ENCODE results near the gene FOS.
A peak's percentile ranks its signal among the peaks of the same experiment; 100 is the strongest.

The FOS gene

GRCh38 chr14:75242546-75243273 lies 35.9 kb upstream of the FOS start:
- H3K4me3 ChIP-seq (ENCODE audit: low read depth, low read length), result no peak overlapping the region
- no peaks in the 10 kb centered on the region for H3K36me3 ChIP-seq (ENCODE audit: control insufficient read depth in 2 of 2, insufficient read depth in 1 of 2, low read length in 2 of 2)
- H3K27ac ChIP-seq (ENCODE audit: extremely low read depth, low read depth, low read length), result no peak overlapping the region
- H3K9me3 ChIP-seq (ENCODE audit: control insufficient read depth, insufficient read depth, low read depth, low read length), result no peaks in the 10 kb centered on the region
- ChIA-PET POLR2A (no interaction called here), CTCF (interaction anchor here (0.5 to 0.6 kb wide), 2 partner anchors 62 to 106 kb away, joined by 3 to 4 read pairs; no protein-coding TSS in a partner anchor)
- no peaks in the 10 kb centered on the region for H3K4me1 ChIP-seq (ENCODE audit: control insufficient read depth, insufficient read depth, low read length)
- no peak for TF ChIP-seq ZNF610 (tag by site-specific recombination; IDR thresholded peaks at IDR 0.05; ENCODE audit: borderline replicate concordance)
- TF ChIP-seq ZNF311 (tag by site-specific recombination; IDR thresholded peaks at IDR 0.05; ENCODE audit: borderline replicate concordance), result no peak
- TF ChIP-seq ZBTB44 (tag by site-specific recombination; IDR thresholded peaks at IDR 0.05), result peak; percentile 44; the same call in 1 of the 2 replicates
- no peak for TF ChIP-seq TRIM28 (IDR thresholded peaks at IDR 0.05; ENCODE audit: borderline replicate concordance, low read length)
- TF ChIP-seq OSR2 (tag by site-specific recombination; IDR thresholded peaks at IDR 0.05), result peak; percentile 51; the same call in 1 of the 2 replicates
- no peak for TF ChIP-seq HOXD13 (CRISPR knock-in tag; IDR thresholded peaks at IDR 0.05; ENCODE audit: borderline replicate concordance)
- TF ChIP-seq PRDM4 (tag by site-specific recombination; IDR thresholded peaks at IDR 0.05), result no peak
- no peak for TF ChIP-seq ZNF843 (tag by site-specific recombination; IDR thresholded peaks at IDR 0.05)
- 0 out of 2 replicates have a peak, but pooled peaks have one; percentile 27 for TF ChIP-seq ZNF341 (tag by site-specific recombination; IDR thresholded peaks at IDR 0.05; ENCODE audit: low read depth)
- TF ChIP-seq BCL11B (tag by site-specific recombination; IDR thresholded peaks at IDR 0.05; ENCODE audit: low read depth), result no peak
- no peak for TF ChIP-seq REPIN1 (tag by site-specific recombination; IDR thresholded peaks at IDR 0.05; ENCODE audit: low read depth)
- no peak for TF ChIP-seq ZNF114 (tag by site-specific recombination; IDR thresholded peaks at IDR 0.05)
- no peak for TF ChIP-seq ZNF214 (tag by site-specific recombination; IDR thresholded peaks at IDR 0.05; ENCODE audit: borderline replicate concordance)
- no peak for TF ChIP-seq ZNF280D (tag by site-specific recombination; IDR thresholded peaks at IDR 0.05)
- no peak for TF ChIP-seq ZNF48 (tag by site-specific recombination; IDR thresholded peaks at IDR 0.05)
- TF ChIP-seq PRDM1 (tag by site-specific recombination; IDR thresholded peaks at IDR 0.05), result no peak
- TF ChIP-seq ZNF391 (tag by site-specific recombination; IDR thresholded peaks at IDR 0.05; ENCODE audit: borderline replicate concordance, low read depth), result no peak

- ChIA-PET CTCF (interaction anchor here (1.3 kb wide), 1 partner anchor 14 kb away, joined by 4 read pairs; no protein-coding TSS in a partner anchor), POLR2A (no interaction called here)
- Histone ChIP-seq H3K4me1 (ENCODE audit: control insufficient read depth, insufficient read depth, low read length) (no peaks in the 10 kb centered on the region), H3K4me3 (ENCODE audit: low read depth, low read length) (no peak overlapping the region), H3K27ac (ENCODE audit: extremely low read depth, low read depth, low read length) (no peak overlapping the region), H3K36me3 (ENCODE audit: control insufficient read depth in 2 of 2, insufficient read depth in 1 of 2, low read length in 2 of 2) (no peaks in the 10 kb centered on the region), H3K9me3 (ENCODE audit: control insufficient read depth, insufficient read depth, low read depth, low read length) (no peaks in the 10 kb centered on the region)
- no peak for TF ChIP-seq ZNF174 (tag by site-specific recombination; IDR thresholded peaks at IDR 0.05)
- TF ChIP-seq ZNF350 (tag by site-specific recombination; IDR thresholded peaks at IDR 0.05), result no peak
- TF ChIP-seq GLIS2 (tag by site-specific recombination; IDR thresholded peaks at IDR 0.05), result no peak
- TF ChIP-seq PRDM10 (tag by site-specific recombination; IDR thresholded peaks at IDR 0.05), result no peak
- TF ChIP-seq ZSCAN16 (tag by site-specific recombination; IDR thresholded peaks at IDR 0.05), result no peak
- no peak for TF ChIP-seq ZNF549 (tag by site-specific recombination; IDR thresholded peaks at IDR 0.05)
- no peak for TF ChIP-seq ZNF121 (tag by site-specific recombination; IDR thresholded peaks at IDR 0.05)
- TF ChIP-seq ZNF366 (tag by site-specific recombination; conservative IDR thresholded peaks at IDR 0.05), result no peak
Measured at GRCh38 chr14:75244121-75244520, 34.5 kb upstream of the FOS start.
